HFF-Myc (cell line): Measurements from ENCODE around the gene FGA.
"Not testable (repeated sequence)": the region's sequence is repeated elsewhere in the genome, so short reads cannot be mapped to it uniquely, and the experiment has no call there.

Experiments used
- DNase-seq: peaks from one replicate; pipeline ENCODE4 v3.0.0-alpha.2; 2011; ENCODE audit warnings: low read depth; ENCODE audit errors: extremely low read depth
- H3K4me3 ChIP-seq: replicated peaks from 2 replicates; pipeline ENCODE4 v1.5.1; 2011; ENCODE audit warnings: low read depth, mild to moderate bottlenecking, control low read depth, low read length
- TF ChIP-seq, protein P1 (sequence below): IDR thresholded peaks from 2 replicates; pipeline ENCODE4 v1.5.1; 2012; ENCODE audit warnings: mild to moderate bottlenecking, low read depth, low read length, control low read depth; ENCODE audit errors: missing control alignments

FGA gene

GRCh38 chr4:154597798-154598774 lies 7.5 kb upstream of the FGA start:
- TF ChIP-seq, protein P1, sequence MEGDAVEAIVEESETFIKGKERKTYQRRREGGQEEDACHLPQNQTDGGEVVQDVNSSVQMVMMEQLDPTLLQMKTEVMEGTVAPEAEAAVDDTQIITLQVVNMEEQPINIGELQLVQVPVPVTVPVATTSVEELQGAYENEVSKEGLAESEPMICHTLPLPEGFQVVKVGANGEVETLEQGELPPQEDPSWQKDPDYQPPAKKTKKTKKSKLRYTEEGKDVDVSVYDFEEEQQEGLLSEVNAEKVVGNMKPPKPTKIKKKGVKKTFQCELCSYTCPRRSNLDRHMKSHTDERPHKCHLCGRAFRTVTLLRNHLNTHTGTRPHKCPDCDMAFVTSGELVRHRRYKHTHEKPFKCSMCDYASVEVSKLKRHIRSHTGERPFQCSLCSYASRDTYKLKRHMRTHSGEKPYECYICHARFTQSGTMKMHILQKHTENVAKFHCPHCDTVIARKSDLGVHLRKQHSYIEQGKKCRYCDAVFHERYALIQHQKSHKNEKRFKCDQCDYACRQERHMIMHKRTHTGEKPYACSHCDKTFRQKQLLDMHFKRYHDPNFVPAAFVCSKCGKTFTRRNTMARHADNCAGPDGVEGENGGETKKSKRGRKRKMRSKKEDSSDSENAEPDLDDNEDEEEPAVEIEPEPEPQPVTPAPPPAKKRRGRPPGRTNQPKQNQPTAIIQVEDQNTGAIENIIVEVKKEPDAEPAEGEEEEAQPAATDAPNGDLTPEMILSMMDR, result no peak
- H3K4me3 ChIP-seq, result no peak overlapping the region
- no peak for DNase-seq

GRCh38 chr4:154597281-154597680 lies 6.7 kb upstream of the FGA start:
- not testable (repeated sequence) for DNase-seq, H3K4me3 ChIP-seq

- TF ChIP-seq, protein P1, result no peak
Measured at GRCh38 chr4:154595807-154596206, 5.3 kb upstream of the FGA start.

GRCh38 chr4:154594343-154594742 lies 3.8 kb upstream of the FGA start:
- H3K4me3 ChIP-seq, DNase-seq: not testable (repeated sequence)

More at GRCh38 chr4:154595807-154596206, 5.3 kb upstream of the FGA start:
- H3K4me3 ChIP-seq, result no peak overlapping the region
- no peak for DNase-seq

DNA sequence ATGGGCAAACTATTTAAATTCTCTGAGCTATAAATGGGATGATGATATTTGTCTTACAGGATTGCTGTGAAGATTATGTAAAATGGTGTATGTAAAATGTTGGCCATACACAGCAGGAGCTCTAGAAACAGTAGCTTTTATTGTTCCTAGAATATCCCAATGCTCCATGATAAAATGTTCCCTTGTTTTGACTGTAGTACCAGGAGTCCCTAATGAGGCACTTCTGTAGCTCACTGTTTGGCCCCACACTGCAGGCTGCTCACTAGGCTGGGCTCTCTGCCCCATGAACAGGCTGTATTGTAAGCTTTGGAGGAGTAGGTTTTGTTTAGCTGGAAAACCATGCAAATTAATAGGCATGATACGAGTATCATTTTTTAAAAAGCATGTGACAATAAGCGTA lies 3.3 kb upstream of the FGA start:
- TF ChIP-seq, protein P1, result no peak
- no peak for DNase-seq
- no peak overlapping the region for H3K4me3 ChIP-seq

- DNase-seq, result no peak
- no peak overlapping the region for H3K4me3 ChIP-seq
- TF ChIP-seq, protein P1, result no peak
Measured at GRCh38 chr4:154591890-154592289, 1.3 kb upstream of the FGA start.

GRCh38 chr4:154589296-154590197 lies 995 bp downstream of the FGA start:
- no peak for DNase-seq
- H3K4me3 ChIP-seq, result no peak overlapping the region
- TF ChIP-seq, protein P1, result no peak
